Measurements from ENCODE around the gene UBE2F. TPM values are rescaled to one million over a fixed set of nuclear protein-coding genes. Genes with fewer than 3 reads are reported as not detected.

The UBE2F gene
- total and polyA plus RNA-seq, 2 of the 13 experiments (the other 11 are each of a cell fraction or from before 2014, with no cell fraction given), result 35.4 to 73.1 TPM

DNA sequence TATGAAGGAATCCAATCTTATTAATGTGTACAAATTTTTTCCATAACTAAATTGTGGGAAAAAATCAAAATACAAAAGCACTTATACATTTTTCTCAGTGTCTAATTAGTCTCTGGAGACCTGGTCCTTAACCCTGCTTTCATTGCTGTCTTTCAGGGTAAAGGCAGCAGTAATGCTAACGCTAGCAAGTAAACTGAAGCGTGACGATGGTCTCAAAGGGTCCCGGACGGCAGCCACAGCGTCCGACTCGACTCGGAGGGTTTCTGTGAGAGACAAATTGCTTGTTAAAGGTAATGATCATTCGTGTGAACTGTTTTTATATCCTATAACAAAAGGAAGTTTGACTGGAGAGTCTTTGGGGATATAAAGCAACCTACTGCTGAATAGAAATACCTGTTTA, 6.1 kb downstream of the UBE2F start:
- Histone ChIP-seq H3K27me3 (ENCODE audit: control insufficient read depth in 1 of 2, insufficient read depth in 2 of 2, low read length in 2 of 2) (no peaks in the 10 kb centered on the region; a peak in 1 of 5 replicates), H3K4me2 (ENCODE audit: low read depth, low read length) (no peak overlapping the region), H3K36me3 (replicated peaks in 1 of 2; ENCODE audit: control insufficient read depth in 1 of 2, insufficient read depth in 2 of 2, low read length in 2 of 2) (peaks cover 9 to 24% of the 10 kb centered on the region in 2 experiments; a peak in 4 of 5 replicates), H3K79me2 (ENCODE audit: insufficient read depth, low read length) (peaks cover 68% of the 10 kb centered on the region), H3K4me3 (replicated peaks in 1 of 3; ENCODE audit: insufficient read depth in 1 of 3, low read depth in 2 of 3, low read length in 3 of 3) (no peak overlapping the region), H3K9me3 (ENCODE audit: low read length) (no peaks in the 10 kb centered on the region), H4K20me1 (ENCODE audit: insufficient read depth, low read length) (peaks cover 23% of the 10 kb centered on the region), H3K4me1 (ENCODE audit: insufficient read depth, low read length) (peaks cover 27% of the 10 kb centered on the region), H3K9ac (ENCODE audit: insufficient read depth, low read depth, low read length) (no peak overlapping the region), H3K27ac (ENCODE audit: extremely low read length, insufficient read depth, low read length) (no peak overlapping the region), H2AFZ (ENCODE audit: low read length) (no peak overlapping the region)
- ATAC-seq, result no peak
- 95% methylated on average over 10 of the region's 10 CpGs for WGBS (ENCODE audit: low lambda C conversion rate)
- in situ Hi-C loops (cut with HindIII; ENCODE audit: extremely low pct_ligation_motif_present, low pct_unique_long_range_greater_than_20kb), result no loop called here
- ChIA-PET POLR2A (no interaction called here), CTCF (ENCODE audit: low intra/inter-chr PET ratio, low total read pairs) (no interaction called here)
- intact Hi-C loops (cut with micrococcal nuclease; ENCODE audit: unreplicated experiment), result no loop called here
- FAIRE-seq, result no peak
- BruUV-seq (replicated peaks), result no TSS peak
- DNase-seq (ENCODE audit: low spot score), result no peak
- no peak for TF ChIP-seq ZMYM3 (CRISPR knock-in tag; IDR thresholded peaks at IDR 0.05)
- TF ChIP-seq, protein P1, sequence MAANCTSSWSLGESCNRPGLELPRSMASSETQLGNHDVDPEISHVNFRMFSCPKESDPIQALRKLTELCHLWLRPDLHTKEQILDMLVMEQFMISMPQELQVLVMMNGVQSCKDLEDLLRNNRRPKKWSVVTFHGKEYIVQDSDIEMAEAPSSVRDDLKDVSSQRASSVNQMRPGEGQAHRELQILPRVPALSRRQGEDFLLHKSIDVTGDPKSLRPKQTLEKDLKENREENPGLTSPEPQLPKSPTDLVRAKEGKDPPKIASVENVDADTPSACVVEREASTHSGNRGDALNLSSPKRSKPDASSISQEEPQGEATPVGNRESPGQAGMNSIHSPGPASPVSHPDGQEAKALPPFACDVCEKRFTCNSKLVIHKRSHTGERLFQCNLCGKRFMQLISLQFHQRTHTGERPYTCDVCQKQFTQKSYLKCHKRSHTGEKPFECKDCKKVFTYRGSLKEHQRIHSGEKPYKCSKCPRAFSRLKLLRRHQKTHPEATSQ (CRISPR knock-in tag; IDR thresholded peaks at IDR 0.05; ENCODE audit: borderline replicate concordance), result no peak
- TF ChIP-seq, protein P2, sequence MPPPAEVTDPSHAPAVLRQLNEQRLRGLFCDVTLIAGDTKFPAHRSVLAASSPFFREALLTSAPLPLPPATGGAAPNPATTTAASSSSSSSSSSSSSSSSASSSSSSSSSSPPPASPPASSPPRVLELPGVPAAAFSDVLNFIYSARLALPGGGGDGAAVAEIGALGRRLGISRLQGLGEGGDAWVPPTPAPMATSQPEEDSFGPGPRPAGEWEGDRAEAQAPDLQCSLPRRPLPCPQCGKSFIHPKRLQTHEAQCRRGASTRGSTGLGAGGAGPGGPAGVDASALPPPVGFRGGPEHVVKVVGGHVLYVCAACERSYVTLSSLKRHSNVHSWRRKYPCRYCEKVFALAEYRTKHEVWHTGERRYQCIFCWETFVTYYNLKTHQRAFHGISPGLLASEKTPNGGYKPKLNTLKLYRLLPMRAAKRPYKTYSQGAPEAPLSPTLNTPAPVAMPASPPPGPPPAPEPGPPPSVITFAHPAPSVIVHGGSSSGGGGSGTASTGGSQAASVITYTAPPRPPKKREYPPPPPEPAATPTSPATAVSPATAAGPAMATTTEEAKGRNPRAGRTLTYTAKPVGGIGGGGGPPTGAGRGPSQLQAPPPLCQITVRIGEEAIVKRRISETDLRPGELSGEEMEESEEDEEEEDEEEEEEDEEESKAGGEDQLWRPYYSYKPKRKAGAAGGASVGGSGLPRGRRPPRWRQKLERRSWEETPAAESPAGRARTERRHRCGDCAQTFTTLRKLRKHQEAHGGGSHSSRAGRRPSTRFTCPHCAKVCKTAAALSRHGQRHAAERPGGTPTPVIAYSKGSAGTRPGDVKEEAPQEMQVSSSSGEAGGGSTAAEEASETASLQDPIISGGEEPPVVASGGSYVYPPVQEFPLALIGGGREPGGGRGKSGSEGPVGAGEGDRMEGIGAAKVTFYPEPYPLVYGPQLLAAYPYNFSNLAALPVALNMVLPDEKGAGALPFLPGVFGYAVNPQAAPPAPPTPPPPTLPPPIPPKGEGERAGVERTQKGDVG (CRISPR knock-in tag; IDR thresholded peaks at IDR 0.05; ENCODE audit: borderline replicate concordance), result no peak
- TF ChIP-seq ZNF296 (CRISPR knock-in tag; conservative IDR thresholded peaks at IDR 0.05), result no peak
- no peak for TF ChIP-seq CENPX (CRISPR knock-in tag; IDR thresholded peaks at IDR 0.05)
